ENCODE data around the gene KAT2A.

GRCh38 chr17:42120770-42121769, at the start of gene KAT2A:
- no peak for TF ChIP-seq CTCF (IDR thresholded peaks at IDR 0.05 in 2 of 3, conservative IDR thresholded peaks at IDR 0.05 in 1 of 3; ENCODE audit: borderline replicate concordance in 1 of 3, insufficient read depth in 1 of 3, low read depth in 2 of 3, low read length in 2 of 3)
- peak; percentile 63 for TF ChIP-seq POLR2A (IDR thresholded peaks at IDR 0.05; ENCODE audit: borderline replicate concordance, extremely low read depth, insufficient read depth, insufficient read length)
